GM12892 (cell line): Measurements from ENCODE around the gene TGFBI.

Experiments used
- POLR2A ChIP-seq: IDR thresholded peaks from 2 replicates; pipeline ENCODE4 v1.6.1; 2011; ENCODE audit warnings: low read depth, low read length, control low read depth
- POLR2AphosphoS5 ChIP-seq: IDR thresholded peaks from 2 replicates; pipeline ENCODE4 v1.6.1; 2011; ENCODE audit warnings: low read depth, low read length, control low read depth
- TAF1 ChIP-seq: IDR thresholded peaks from 2 replicates; pipeline ENCODE4 v1.6.1; 2011; ENCODE audit warnings: low read depth, mild to moderate bottlenecking, control low read depth, low read length, borderline replicate concordance

- TF ChIP-seq POLR2A (no peak), POLR2AphosphoS5 (no peak), TAF1 (no peak)
These were observed 10.4 kb downstream of the TGFBI start for GRCh38 chr5:136039202-136039601.
